GM12878 (cell line): Measurements from ENCODE around the gene ZNF407. TPM values are rescaled to one million over a fixed set of nuclear protein-coding genes. Genes with fewer than 3 reads are reported as not detected.

Experiments used
- ATAC-seq: fragments of 200-7000 bp; cut with Tn5 transposase; 3 replicates; pipeline ENCODE4 v1.9.1; 2020; ENCODE audit warnings: mild to moderate bottlenecking, moderate library complexity
- BruUV-seq: library from RNA; stranded (reverse); fragments of 400-500 nt; replicated peaks from 2 replicates; lab custom pipeline; 2021; lab: Mats Ljungman, UMichigan
- CTCF ChIA-PET: fragments of 300-600 bp; sonication (Branson Sonifier 250); formaldehyde crosslinking; extraction: SDS; loops from one replicate; lab custom pipeline; 2021; ENCODE audit warnings: inconsistent platforms; lab: Yijun Ruan, JAX
- POLR2A ChIA-PET: fragments of 350-600 bp; formaldehyde crosslinking; extraction: SDS; loops from one replicate; lab custom pipeline; 2021; ENCODE audit warnings: inconsistent platforms; lab: Charles Lee
- RAD21 ChIA-PET: fragments of 300-600 bp; sonication (Branson Sonifier 250); formaldehyde crosslinking; loops from one replicate; lab custom pipeline; 2023; ENCODE audit warnings: antibody characterized with exemption; ENCODE audit not compliant: unreplicated experiment; lab: Charles Lee
- SMC1A ChIA-PET: fragments of 300-600 bp; sonication (Branson Sonifier 250); formaldehyde crosslinking; loops from one replicate; lab custom pipeline; 2023; ENCODE audit not compliant: unreplicated experiment, uncharacterized antibody; lab: Charles Lee
- DNase-seq: peaks from one replicate; pipeline ENCODE4 v3.0.0-alpha.2; 2011; ENCODE audit warnings: low read depth, low spot score
- FAIRE-seq: peaks from 3 replicates; lab custom pipeline; 2011; peaks lifted over from hg19 to GRCh38; lab: Jason Lieb, UNC
- H2AFZ ChIP-seq: 2 replicates; pipeline ENCODE4 v1.6.0; 2011; ENCODE audit warnings: low read depth, low read length, control low read depth; ENCODE audit not compliant: control insufficient read depth
- H3K27ac ChIP-seq: 2 replicates; pipeline ENCODE4 v1.5.1; 2011; ENCODE audit warnings: control low read depth; ENCODE audit not compliant: control insufficient read depth, insufficient read depth
- H3K27me3 ChIP-seq, 2 experiments: replicated peaks in 1 of 2; 2 replicates each; pipeline versions ENCODE4 v1.6.0 to v1.6.1; 2011; ENCODE audit warnings: low read length in 1 of 2; ENCODE audit not compliant: control insufficient read depth in 2 of 2, insufficient read depth in 2 of 2
- H3K36me3 ChIP-seq, 2 experiments: 2 replicates each; pipeline ENCODE4 v1.5.1; 2011; ENCODE audit warnings: low read length in 1 of 2; ENCODE audit not compliant: control insufficient read depth in 2 of 2, insufficient read depth in 2 of 2
- H3K4me1 ChIP-seq: 2 replicates; pipeline ENCODE4 v1.6.1; 2011; ENCODE audit warnings: mild to moderate bottlenecking, low read length, moderate library complexity, mixed read lengths; ENCODE audit not compliant: control insufficient read depth, insufficient read depth
- H3K4me2 ChIP-seq: 2 replicates; pipeline ENCODE4 v1.6.0; 2011; ENCODE audit warnings: control low read depth; ENCODE audit not compliant: control insufficient read depth, insufficient read depth
- H3K4me3 ChIP-seq: fragments of 200-600 bp; sonication (generic); 2 replicates; pipeline ENCODE4 v1.5.1; 2016
- H3K79me2 ChIP-seq: 2 replicates; pipeline ENCODE4 v1.6.0; 2011; ENCODE audit warnings: low read length; ENCODE audit not compliant: control insufficient read depth, insufficient read depth
- H3K9ac ChIP-seq: 2 replicates; pipeline ENCODE4 v1.8.0; 2011; ENCODE audit warnings: low read length, control low read depth, mixed read lengths; ENCODE audit not compliant: control insufficient read depth, insufficient read depth
- H3K9me3 ChIP-seq: replicated peaks from 3 replicates; pipeline ENCODE4 v1.5.1; 2011; ENCODE audit warnings: mild to moderate bottlenecking, low read length; ENCODE audit not compliant: control insufficient read depth, insufficient read depth
- H4K20me1 ChIP-seq: 2 replicates; pipeline ENCODE4 v1.6.0; 2011; ENCODE audit not compliant: control insufficient read depth, insufficient read depth
- BRCA1 ChIP-seq: IDR thresholded peaks from 2 replicates; pipeline ENCODE4 v1.6.1; 2011; ENCODE audit warnings: low read depth, low read length, improper control_type of control experiment
- CUX1 ChIP-seq: IDR thresholded peaks from 2 replicates; pipeline ENCODE4 v1.6.1; 2012; ENCODE audit warnings: improper control_type of control experiment, low read depth, low read length; ENCODE audit not compliant: insufficient replicate concordance
- HDAC2 ChIP-seq: fragments of 200-600 bp; sonication (generic); IDR thresholded peaks from 2 replicates; pipeline ENCODE4 v1.6.1; 2017
- IRF3 ChIP-seq: fragments of 450-650 bp; IDR thresholded peaks from 2 replicates; pipeline ENCODE4 v1.6.1; 2014; ENCODE audit warnings: mild to moderate bottlenecking
- JUND ChIP-seq: IDR thresholded peaks from 2 replicates; pipeline ENCODE4 v1.6.1; 2012; ENCODE audit warnings: low read depth, mild to moderate bottlenecking, low read length, improper control_type of control experiment, moderate library complexity
- MYC ChIP-seq: IDR thresholded peaks from 2 replicates; pipeline ENCODE4 v1.6.1; 2011; ENCODE audit warnings: mild to moderate bottlenecking, low read length, moderate library complexity, inconsistent platforms; ENCODE audit not compliant: insufficient read depth, insufficient replicate concordance, insufficient read length, severe bottlenecking
- NFYB ChIP-seq: IDR thresholded peaks from 2 replicates; pipeline ENCODE4 v1.6.1; 2011; ENCODE audit warnings: low read depth, mild to moderate bottlenecking, low read length, improper control_type of control experiment, moderate library complexity; ENCODE audit not compliant: insufficient read depth
- NR2C1 ChIP-seq: fragments of 450-650 bp; IDR thresholded peaks from 2 replicates; pipeline ENCODE4 v1.6.1; 2017; ENCODE audit warnings: antibody characterized with exemption, mild to moderate bottlenecking, moderate library complexity
- RELA ChIP-seq: fragments of 450-650 bp; IDR thresholded peaks from 2 replicates; pipeline ENCODE4 v1.8.0; 2014; ENCODE audit warnings: borderline replicate concordance; ENCODE audit not compliant: partially characterized antibody
- RELB ChIP-seq: fragments of 450-650 bp; IDR thresholded peaks from 2 replicates; pipeline ENCODE4 v1.6.1; 2017; ENCODE audit warnings: low read depth, mild to moderate bottlenecking, moderate library complexity
- SIN3A ChIP-seq: IDR thresholded peaks from 2 replicates; pipeline ENCODE4 v1.6.1; 2012; ENCODE audit warnings: low read depth, low read length, improper control_type of control experiment
- SMAD5 ChIP-seq: IDR thresholded peaks from 2 replicates; pipeline ENCODE4 v1.6.1; 2016; ENCODE audit warnings: antibody characterized with exemption, low read depth
- STAT3 ChIP-seq: IDR thresholded peaks from 2 replicates; pipeline ENCODE4 v1.6.1; 2011; ENCODE audit warnings: low read depth, low read length, improper control_type of control experiment
- SUZ12 ChIP-seq: fragments of 200-600 bp; sonication (generic); IDR thresholded peaks from one replicate; pipeline ENCODE4 v1.6.1; 2018; ENCODE audit warnings: antibody characterized with exemption, mild to moderate bottlenecking; ENCODE audit not compliant: unreplicated experiment
- TAF1 ChIP-seq: IDR thresholded peaks from 2 replicates; pipeline ENCODE4 v1.6.1; 2011; ENCODE audit warnings: mild to moderate bottlenecking, low read depth, low read length, borderline replicate concordance
- WRNIP1 ChIP-seq: IDR thresholded peaks from 2 replicates; pipeline ENCODE4 v1.6.1; 2011; ENCODE audit warnings: low read depth, low read length, improper control_type of control experiment, borderline replicate concordance
- ZBED1 ChIP-seq: IDR thresholded peaks from 2 replicates; pipeline ENCODE4 v1.6.1; 2016; ENCODE audit warnings: borderline replicate concordance
- WGBS: methylation state at CpG from one replicate; pipeline ENCODE4 v1.1.6; 2016; ENCODE audit warnings: low lambda C conversion rate; ENCODE audit not compliant: insufficient replicate concordance, insufficient coverage; ENCODE audit errors: missing lambda C conversion rate; 5-methylcytosine and 5-hydroxymethylcytosine counted together
- in situ Hi-C: fragments of 300-500 bp; cut with MboI; formaldehyde crosslinking; loops from 9 replicates; pipeline ENCODE4 v1.14.3; 2018; ENCODE audit warnings: mixed read lengths
- intact Hi-C: fragments of 100-400 bp; cut with micrococcal nuclease; formaldehyde crosslinking; loops from one replicate; pipeline ENCODE4 v1.14.2; 2022; ENCODE audit not compliant: unreplicated experiment
- polyA plus RNA-seq, 11 experiments: library from polyadenylated mRNA; depleted of rRNA in 4 of 11; unstranded in 6 of 11; stranded (reverse) in 5 of 11; fragments of >200 nt; fragmentation: Nextera tagmentation in 4 of 11; fragmentation: Illumina TruSeq in 1 of 11; extraction: Ambion mirVana in 4 of 11; extraction: Trizol in 1 of 11; gene quantifications; 1 replicate in 1 of 11; 2 replicates in 10 of 11; pipeline versions ENCODE4 v1.2.1 to v1.2.3, GENCODE V29; 2011 to 2016; ENCODE audit warnings: inconsistent platforms in 2 of 11, missing spikeins in 2 of 11, low read depth in 1 of 11
- total RNA-seq, 4 experiments: library from RNA; depleted of rRNA in 3 of 4; stranded (reverse); fragments of >200 nt in 3 of 4; fragmentation: Illumina TruSeq in 1 of 4; extraction: Trizol in 1 of 4; gene quantifications; 2 replicates each; pipeline versions ENCODE4 v1.2.1 to v1.2.3, GENCODE V29; 2013 to 2021

Gene ZNF407
- total and polyA plus RNA-seq, 10 of the 15 experiments (the other 5 are each of a cell fraction or from before 2014, with no cell fraction given), result 0.69 to 11.6 (median 5.3) TPM

GRCh38 chr18:74788657-74789056 lies 191.0 kb downstream of the ZNF407 start (continued):
- no peak for TF ChIP-seq CUX1
- TF ChIP-seq MYC, result no peak
- TF ChIP-seq SUZ12, result no peak

- FAIRE-seq (no peak), ATAC-seq (no peak), DNase-seq (no peak)
- H3K27me3 ChIP-seq, result no peaks in the 10 kb centered on the region
- no peak overlapping the region for H3K4me2 ChIP-seq
- H3K27ac ChIP-seq, result no peak overlapping the region
- H3K79me2 ChIP-seq, result no peaks in the 10 kb centered on the region
- in situ Hi-C loops (no loop called here), intact Hi-C loops (no loop called here)
- BruUV-seq, result no TSS peak
- no peaks in the 10 kb centered on the region for H3K4me1 ChIP-seq
- no peak overlapping the region for H2AFZ ChIP-seq
- ChIA-PET POLR2A (interaction anchor here (0.8 kb wide), 1 partner anchor 49 kb away, joined by 3 read pairs; no protein-coding TSS in a partner anchor), SMC1A (interaction anchor here (0.7 to 2.3 kb wide), 2 partner anchors 8 to 446 kb away, joined by 3 to 9 read pairs; no protein-coding TSS in a partner anchor), CTCF (no interaction called here), RAD21 (no interaction called here)
- no peak overlapping the region for H3K9ac ChIP-seq
- no peaks in the 10 kb centered on the region for H4K20me1 ChIP-seq
- no peaks in the 10 kb centered on the region for H3K9me3 ChIP-seq
- no peaks in the 10 kb centered on the region for H3K36me3 ChIP-seq
- WGBS, result 92% methylated on average over 8 of the region's 8 CpGs
- no peak overlapping the region for H3K4me3 ChIP-seq
- no peak for TF ChIP-seq WRNIP1
- no peak for TF ChIP-seq TAF1
- TF ChIP-seq RELB, result no peak
- TF ChIP-seq SIN3A, result no peak
- TF ChIP-seq STAT3, result no peak
- no peak for TF ChIP-seq HDAC2
- no peak for TF ChIP-seq SMAD5
- no peak for TF ChIP-seq JUND
- TF ChIP-seq NR2C1, result no peak
- TF ChIP-seq ZBED1, result no peak
- TF ChIP-seq BRCA1, result no peak
- TF ChIP-seq IRF3, result no peak
- TF ChIP-seq RELA, result no peak
- no peak for TF ChIP-seq NFYB
Measured at GRCh38 chr18:74789078-74789477, 191.4 kb downstream of the ZNF407 start.
